Measurements from ENCODE around the gene CFI. TPM values are rescaled to one million over a fixed set of nuclear protein-coding genes. Genes with fewer than 3 reads are reported as not detected.

The CFI gene
- total RNA-seq, 1 experiment from 2014 or later: 0.33 TPM

- no peak for ATAC-seq
- in situ Hi-C loops (cut with HindIII; ENCODE audit: low pct_unique_long_range_greater_than_20kb, low sequenced_read_pairs): no loop called here
- no peak for DNase-seq (ENCODE audit: low read depth, low spot score)
- peak overlapping the region; percentile 70 for H3K27ac ChIP-seq (ENCODE audit: low read length)
- peaks cover 13% of the 10 kb centered on the region for H3K4me1 ChIP-seq (ENCODE audit: control insufficient read depth, insufficient read depth, low read length)
- peak overlapping the region; percentile 67 to 76 for H3K4me3 ChIP-seq (ENCODE audit: low read depth in 2 of 2, low read length in 2 of 2)
- BruUV-seq (replicated peaks): no TSS peak
- intact Hi-C loops (cut with micrococcal nuclease; ENCODE audit: unreplicated experiment): loop anchor here (5.0 to 10.0 kb wide), 2 partner anchors 101 to 137 kb away; partner anchors contain the start of genes CFI and MCUB
- H3K36me3 ChIP-seq (ENCODE audit: control insufficient read depth, insufficient read depth, low read length): no peaks in the 10 kb centered on the region
- POLR2A ChIA-PET: interaction anchor here (0.7 kb wide), 1 partner anchor 314 kb away, joined by 3 read pairs; no protein-coding TSS in a partner anchor
- CTCF ChIA-PET: interaction anchor here (0.6 to 0.7 kb wide), 3 partner anchors 13 to 457 kb away, joined by 3 to 6 read pairs (median 5); no protein-coding TSS in a partner anchor
- no peaks in the 10 kb centered on the region for H3K9me3 ChIP-seq (ENCODE audit: control insufficient read depth, insufficient read depth, low read depth, low read length)
- TF ChIP-seq TCF7L2 (IDR thresholded peaks at IDR 0.05; ENCODE audit: low read depth, low read length): no peak
- no peak for TF ChIP-seq SIN3A (IDR thresholded peaks at IDR 0.05; ENCODE audit: borderline replicate concordance, insufficient read depth, low read depth, low read length)
- no peak for TF ChIP-seq POLR2AphosphoS5 (IDR thresholded peaks at IDR 0.05; ENCODE audit: low read depth, low read length)
- TF ChIP-seq CTCF (IDR thresholded peaks at IDR 0.05): no peak
- no peak for TF ChIP-seq REST (IDR thresholded peaks at IDR 0.05; ENCODE audit: insufficient read depth in 1 of 2, low read depth in 2 of 2, low read length in 1 of 2)
- no peaks in the 10 kb centered on the region for H3K27me3 ChIP-seq (ENCODE audit: control insufficient read depth, insufficient read depth, low read length)
These were observed 100.0 kb downstream of the CFI start for GRCh38 chr4:109701566-109702410.

- POLR2A ChIA-PET: interaction anchor here (0.7 kb wide), 1 partner anchor 128 kb away, joined by 3 read pairs; no protein-coding TSS in a partner anchor
- BruUV-seq (replicated peaks): no TSS peak
- H3K27ac ChIP-seq (ENCODE audit: low read length): no peak overlapping the region
- no peaks in the 10 kb centered on the region for H3K9me3 ChIP-seq (ENCODE audit: control insufficient read depth, insufficient read depth, low read depth, low read length)
- CTCF ChIA-PET: no interaction called here
- in situ Hi-C loops (cut with HindIII; ENCODE audit: low pct_unique_long_range_greater_than_20kb, low sequenced_read_pairs): no loop called here
- ATAC-seq (no peak), DNase-seq (ENCODE audit: low read depth, low spot score) (no peak)
- TF ChIP-seq CTCF (IDR thresholded peaks at IDR 0.05) (no peak), SIN3A (IDR thresholded peaks at IDR 0.05; ENCODE audit: borderline replicate concordance, insufficient read depth, low read depth, low read length) (no peak), TCF7L2 (IDR thresholded peaks at IDR 0.05; ENCODE audit: low read depth, low read length) (no peak), REST (IDR thresholded peaks at IDR 0.05; ENCODE audit: insufficient read depth in 1 of 2, low read depth in 2 of 2, low read length in 1 of 2) (no peak), POLR2AphosphoS5 (IDR thresholded peaks at IDR 0.05; ENCODE audit: low read depth, low read length) (no peak)
- no peak overlapping the region for H3K4me3 ChIP-seq (ENCODE audit: low read depth in 2 of 2, low read length in 2 of 2)
- H3K36me3 ChIP-seq (ENCODE audit: control insufficient read depth, insufficient read depth, low read length): no peaks in the 10 kb centered on the region
- intact Hi-C loops (cut with micrococcal nuclease; ENCODE audit: unreplicated experiment): loop anchor here (5.0 to 10.0 kb wide), 2 partner anchors 103 to 135 kb away; partner anchors contain the start of genes CFI and MCUB
- H3K4me1 ChIP-seq (ENCODE audit: control insufficient read depth, insufficient read depth, low read length): peaks cover 13% of the 10 kb centered on the region
- no peaks in the 10 kb centered on the region for H3K27me3 ChIP-seq (ENCODE audit: control insufficient read depth, insufficient read depth, low read length)
These were observed 102.1 kb downstream of the CFI start for GRCh38 chr4:109699553-109700225.
